GM23338 (cell line): ENCODE data around the gene KDM4B.

Experiments used
- EZH2 ChIP-seq: fragments of 200-600 bp; sonication (generic); IDR thresholded peaks from one replicate; pipeline ENCODE4 v1.8.0; 2017; ENCODE audit warnings: antibody characterized with exemption, mild to moderate bottlenecking, low read depth; ENCODE audit not compliant: unreplicated experiment
- TF ChIP-seq, protein P1 (sequence below), 2 experiments: fragments of 200-600 bp in 1 of 2; sonication (generic) in 1 of 2; conservative IDR thresholded peaks; 2 replicates each; pipeline versions ENCODE4 v1.5.1 to v1.6.1; 2016 to 2017; ENCODE audit warnings: antibody characterized with exemption in 2 of 2, low read depth in 2 of 2, mild to moderate bottlenecking in 2 of 2, moderate library complexity in 1 of 2

DNA sequence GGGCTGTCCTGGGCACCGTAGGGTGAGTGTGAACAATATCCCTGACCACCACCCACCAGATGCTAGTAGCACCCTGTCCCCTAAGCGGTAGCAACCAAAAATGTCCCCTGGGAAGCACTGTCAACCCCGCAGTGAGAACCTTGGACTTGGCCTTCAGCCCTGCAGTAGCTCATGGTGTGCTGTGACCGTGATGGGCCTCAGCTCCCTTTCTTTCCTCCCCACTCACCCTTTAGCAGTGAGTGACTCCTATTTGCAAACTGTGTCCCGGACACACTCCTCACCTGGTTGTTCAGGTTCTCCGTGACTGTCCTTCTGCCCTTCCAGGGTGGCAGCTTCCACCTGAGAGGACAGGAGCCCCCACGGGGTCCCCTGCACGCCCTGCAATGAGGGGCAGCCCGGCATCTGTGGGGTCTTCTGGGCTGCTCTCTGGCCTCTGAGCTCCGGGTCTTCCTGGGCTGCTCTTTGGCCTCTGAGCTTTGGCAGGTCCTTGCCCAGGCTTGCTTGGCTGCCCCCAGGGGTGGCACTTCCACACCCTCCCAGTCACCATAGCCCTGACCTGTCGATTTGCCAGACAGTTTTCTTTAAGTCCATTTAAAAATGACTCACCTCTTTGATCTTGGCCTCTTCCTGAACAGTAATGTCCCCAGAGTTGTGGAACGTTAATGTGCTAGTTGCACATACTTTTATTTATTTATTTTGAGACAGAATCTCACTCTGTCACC lies 3.8 kb downstream of the KDM4B start:
- TF ChIP-seq EZH2: no peak
- TF ChIP-seq, protein P1, sequence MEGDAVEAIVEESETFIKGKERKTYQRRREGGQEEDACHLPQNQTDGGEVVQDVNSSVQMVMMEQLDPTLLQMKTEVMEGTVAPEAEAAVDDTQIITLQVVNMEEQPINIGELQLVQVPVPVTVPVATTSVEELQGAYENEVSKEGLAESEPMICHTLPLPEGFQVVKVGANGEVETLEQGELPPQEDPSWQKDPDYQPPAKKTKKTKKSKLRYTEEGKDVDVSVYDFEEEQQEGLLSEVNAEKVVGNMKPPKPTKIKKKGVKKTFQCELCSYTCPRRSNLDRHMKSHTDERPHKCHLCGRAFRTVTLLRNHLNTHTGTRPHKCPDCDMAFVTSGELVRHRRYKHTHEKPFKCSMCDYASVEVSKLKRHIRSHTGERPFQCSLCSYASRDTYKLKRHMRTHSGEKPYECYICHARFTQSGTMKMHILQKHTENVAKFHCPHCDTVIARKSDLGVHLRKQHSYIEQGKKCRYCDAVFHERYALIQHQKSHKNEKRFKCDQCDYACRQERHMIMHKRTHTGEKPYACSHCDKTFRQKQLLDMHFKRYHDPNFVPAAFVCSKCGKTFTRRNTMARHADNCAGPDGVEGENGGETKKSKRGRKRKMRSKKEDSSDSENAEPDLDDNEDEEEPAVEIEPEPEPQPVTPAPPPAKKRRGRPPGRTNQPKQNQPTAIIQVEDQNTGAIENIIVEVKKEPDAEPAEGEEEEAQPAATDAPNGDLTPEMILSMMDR (conservative IDR thresholded peaks at IDR 0.05; ENCODE audit: low read depth in 2 of 2): no peak
